AG20443 (cell line): ENCODE data around the gene ZNF514.
"Not testable (repeated sequence)": the region's sequence is repeated elsewhere in the genome, so short reads cannot be mapped to it uniquely, and the experiment has no call there.

Experiments
- DNase-seq: peaks from one replicate; pipeline ENCODE4 v3.0.0; 2012; ENCODE audit warnings: low spot score, mixed read lengths

ZNF514 gene

GRCh38 chr2:95138702-95139101 lies 20.9 kb downstream of the ZNF514 start:
- DNase-seq = no peak

GRCh38 chr2:95122197-95122551 lies 37.5 kb downstream of the ZNF514 start:
- no peak for DNase-seq

GRCh38 chr2:95121407-95122196 lies 38.0 kb downstream of the ZNF514 start, which contains the start of gene MRPS5:
Gene MRPS5, minus strand, starts transcription at chr2:95121808. Its CDS starts 17 bp downstream, at chr2:95121791.
- peak; percentile 99 for DNase-seq

- no peak for DNase-seq
These were observed 38.6 kb downstream of the ZNF514 start for GRCh38 chr2:95121093-95121406.

GRCh38 chr2:95115418-95115817 lies 44.2 kb downstream of the ZNF514 start:
- peak; percentile 81 for DNase-seq

- DNase-seq = no peak
These were observed 46.2 kb downstream of the ZNF514 start for GRCh38 chr2:95113464-95113863.

- DNase-seq = no peak
These were observed 49.3 kb downstream of the ZNF514 start for GRCh38 chr2:95110395-95110794.

- DNase-seq = no peak
These were observed 50.4 kb downstream of the ZNF514 start for GRCh38 chr2:95109260-95109659.

GRCh38 chr2:95106081-95106480 lies 53.6 kb downstream of the ZNF514 start:
- DNase-seq = no peak

- DNase-seq = no peak
These were observed 55.0 kb downstream of the ZNF514 start for GRCh38 chr2:95104606-95105005.

GRCh38 chr2:95099910-95100309 lies 59.7 kb downstream of the ZNF514 start:
- DNase-seq = no peak

- DNase-seq = not testable (repeated sequence)
These were observed 61.4 kb downstream of the ZNF514 start for GRCh38 chr2:95098273-95098672.
